K562 (cell line): ENCODE results near the gene CFAP300. TPM values are rescaled to one million over a fixed set of nuclear protein-coding genes. Genes with fewer than 3 reads are reported as not detected.

Experiments
- ATAC-seq: fragments of 200-7000 bp; cut with Tn5 transposase; 3 replicates; pipeline ENCODE4 v1.9.1; 2020; ENCODE audit warnings: moderate library complexity
- BruUV-seq: library from RNA; stranded (reverse); fragments of 400-500 nt; replicated peaks from 2 replicates; lab custom pipeline; 2021; lab: Mats Ljungman, UMichigan
- CTCF ChIA-PET: fragments of 300-600 bp; formaldehyde crosslinking; extraction: SDS; loops from one replicate; lab custom pipeline; 2021; ENCODE audit warnings: low intra/inter-chr PET ratio; lab: Yijun Ruan, JAX
- POLR2A ChIA-PET: fragments of 300-600, 350-650 bp; sonication (Branson Sonifier 250); formaldehyde crosslinking; extraction: SDS; loops from one replicate; lab custom pipeline; 2021; ENCODE audit warnings: antibody characterized with exemption, inconsistent platforms; lab: Yijun Ruan, JAX
- DNase-seq, 4 experiments: peaks; one replicate each; pipeline versions ENCODE4 v3.0.0 to v3.0.0-alpha.2; 2011 to 2018; ENCODE audit warnings: low spot score in 3 of 4, mixed read lengths in 3 of 4; ENCODE audit errors: extremely low read depth in 1 of 4
- FAIRE-seq: peaks from 2 replicates; lab custom pipeline; 2011; peaks lifted over from hg19 to GRCh38; lab: Jason Lieb, UNC
- H2AFZ ChIP-seq: 2 replicates; pipeline ENCODE4 v1.6.0; 2011; ENCODE audit warnings: low read depth, low read length, control low read depth, inconsistent platforms
- H3K27ac ChIP-seq: fragments of 200-600 bp; 3 replicates; pipeline ENCODE4 v1.8.0; 2011; ENCODE audit warnings: low read depth, mild to moderate bottlenecking, control low read depth, inconsistent platforms, low read length, moderate library complexity, mixed read lengths; ENCODE audit errors: extremely low read depth
- H3K27me3 ChIP-seq, 2 experiments: fragments of 300-600 bp in 1 of 2; 2 replicates in 1 of 2; 3 replicates in 1 of 2; pipeline versions ENCODE4 v1.6.0 to v1.8.0; 2011; ENCODE audit warnings: inconsistent platforms in 2 of 2, low read length in 2 of 2, mild to moderate bottlenecking in 1 of 2, mixed read lengths in 1 of 2, moderate library complexity in 1 of 2; ENCODE audit not compliant: control insufficient read depth in 2 of 2, insufficient read depth in 2 of 2
- H3K36me3 ChIP-seq: fragments of 300-600 bp; 3 replicates; pipeline ENCODE4 v1.8.0; 2011; ENCODE audit warnings: mild to moderate bottlenecking, low read length, inconsistent platforms; ENCODE audit not compliant: control insufficient read depth, insufficient read depth
- H3K4me1 ChIP-seq, 2 experiments: fragments of 200-600 bp in 1 of 2; replicated peaks in 1 of 2; 2 replicates in 1 of 2; 3 replicates in 1 of 2; pipeline versions ENCODE4 v1.5.1 to v1.8.0; 2011; ENCODE audit warnings: inconsistent platforms in 2 of 2, low read length in 2 of 2, mild to moderate bottlenecking in 1 of 2, mixed read lengths in 1 of 2, moderate library complexity in 1 of 2; ENCODE audit not compliant: control insufficient read depth in 2 of 2, insufficient read depth in 2 of 2
- H3K4me2 ChIP-seq: 2 replicates; pipeline ENCODE4 v1.6.1; 2011; ENCODE audit warnings: low read length, control low read depth, inconsistent platforms, mixed read lengths; ENCODE audit not compliant: insufficient read depth
- H3K4me3 ChIP-seq: fragments of 200-600 bp; sonication (generic), shearing (Covaris generic); 2 replicates; pipeline ENCODE4 v1.5.1; 2016; ENCODE audit warnings: control low read depth, inconsistent platforms
- H3K79me2 ChIP-seq: fragments of 200-600 bp; 3 replicates; pipeline ENCODE4 v1.8.0; 2011; ENCODE audit warnings: low read length, inconsistent platforms; ENCODE audit not compliant: control insufficient read depth, insufficient read depth
- H3K9ac ChIP-seq, 2 experiments: 2 replicates each; pipeline versions ENCODE4 v1.6.0 to v1.6.1; 2011; ENCODE audit warnings: low read depth in 2 of 2, low read length in 2 of 2, control low read depth in 1 of 2, inconsistent platforms in 1 of 2, mild to moderate bottlenecking in 1 of 2, mixed read lengths in 1 of 2; ENCODE audit not compliant: insufficient read depth in 1 of 2
- H3K9me1 ChIP-seq: one replicate; pipeline ENCODE4 v1.6.0; 2011; ENCODE audit warnings: inconsistent platforms, mild to moderate bottlenecking, low read length, moderate library complexity; ENCODE audit not compliant: control insufficient read depth, insufficient read depth
- H3K9me3 ChIP-seq: replicated peaks from 2 replicates; pipeline ENCODE4 v1.5.1; 2011; ENCODE audit warnings: low read depth, low read length, inconsistent platforms; ENCODE audit not compliant: control insufficient read depth, insufficient read depth
- H4K20me1 ChIP-seq: replicated peaks from 2 replicates; pipeline ENCODE4 v1.6.1; 2011; ENCODE audit warnings: low read length, inconsistent platforms, mixed read lengths; ENCODE audit not compliant: control insufficient read depth, insufficient read depth
- ILF3 ChIP-seq: fragments of 450-650 bp; IDR thresholded peaks from 2 replicates; pipeline ENCODE4 v1.6.1; 2018; ENCODE audit warnings: antibody characterized with exemption, mild to moderate bottlenecking, moderate library complexity, borderline replicate concordance
- NR2C2 ChIP-seq, 2 experiments: fragments of 200-800 bp in 1 of 2; sonication (Bioruptor generic) in 1 of 2; sonication (generic) in 1 of 2; formaldehyde crosslinking in 1 of 2; IDR thresholded peaks; 2 replicates each; pipeline versions ENCODE4 v1.6.1 to v1.8.0; 2016 to 2022; ENCODE audit warnings: mild to moderate bottlenecking in 1 of 2, missing compliant biosample characterization in 1 of 2, missing genetic modification characterization in 1 of 2, missing genetic modification reagents in 1 of 2
- NUFIP1 ChIP-seq: fragments of 450-650 bp; IDR thresholded peaks from 2 replicates; pipeline ENCODE4 v1.6.1; 2018; ENCODE audit not compliant: partially characterized antibody
- TRIM28 ChIP-seq: fragments of 450-650 bp; IDR thresholded peaks from 2 replicates; pipeline ENCODE4 v1.6.1; 2017
- ZNF717 ChIP-seq: fragments of 250-450 bp; sonication (Bioruptor Pico); IDR thresholded peaks from 2 replicates; pipeline ENCODE4 v1.5.0; 2021
- WGBS: fragments of 100-300 bp; shearing (Covaris generic); methylation state at CpG from one replicate; pipeline ENCODE4 v1.1.6; 2016; ENCODE audit warnings: low coverage, mixed read lengths; ENCODE audit not compliant: insufficient coverage; ENCODE audit errors: missing lambda C conversion rate; 5-methylcytosine and 5-hydroxymethylcytosine counted together
- in situ Hi-C: fragments of 300-500 bp; cut with MboI; formaldehyde crosslinking; loops from 4 replicates; pipeline ENCODE4 v1.15.0; 2018; ENCODE audit warnings: inconsistent platforms, mixed read lengths
- intact Hi-C: fragments of 100-400 bp; cut with micrococcal nuclease; formaldehyde crosslinking; loops from 2 replicates; pipeline ENCODE4 v1.14.2; 2022
- polyA plus RNA-seq, 8 experiments: library from polyadenylated mRNA; depleted of rRNA in 4 of 8; stranded (reverse) in 5 of 8; unstranded in 3 of 8; fragments of >200 nt; fragmentation: Nextera tagmentation in 2 of 8; fragmentation: Illumina TruSeq in 1 of 8; extraction: Ambion mirVana in 2 of 8; extraction: Trizol in 1 of 8; gene quantifications; 2 replicates each; pipeline versions ENCODE4 v1.2.1 to v1.2.3, GENCODE V29; 2011 to 2014; ENCODE audit warnings: inconsistent platforms in 1 of 8, missing spikeins in 1 of 8
- total RNA-seq, 7 experiments: library from RNA; depleted of rRNA in 6 of 7; stranded (reverse); fragments of >200 nt in 6 of 7; fragmentation: Illumina TruSeq in 2 of 7; extraction: Trizol in 2 of 7; gene quantifications; 2 replicates each; pipeline versions ENCODE4 v1.2.1 to v1.2.3, GENCODE V29; 2011 to 2021; ENCODE audit warnings: low replicate concordance in 1 of 7

The CFAP300 gene
- total and polyA plus RNA-seq, 9 of the 15 experiments (the other 6 are each of a cell fraction or from before 2014, with no cell fraction given): not detected

- 0% methylated on average over 1 of the region's 1 CpG for WGBS
- no peaks in the 10 kb centered on the region for H3K27me3 ChIP-seq
- FAIRE-seq: no peak
Observed at GRCh38 chr11:102071497-102072472, 24.5 kb downstream of the CFAP300 start.

GRCh38 chr11:102073253-102073652 is 26.0 kb downstream of the CFAP300 start:
- no peak for FAIRE-seq
- WGBS: 0% methylated on average over 2 of the region's 2 CpGs
- no TSS peak for BruUV-seq
- H3K9me3 ChIP-seq: no peaks in the 10 kb centered on the region; the same call in 1 of the 2 replicates
- no peak for ATAC-seq
- H3K27me3 ChIP-seq: no peaks in the 10 kb centered on the region
- H3K4me1 ChIP-seq: no peaks in the 10 kb centered on the region
- no peak overlapping the region for H3K9ac ChIP-seq
- POLR2A ChIA-PET: no interaction called here
- no peak for DNase-seq
- H3K4me3 ChIP-seq: no peak overlapping the region
- no peaks in the 10 kb centered on the region for H3K79me2 ChIP-seq
- no peak overlapping the region for H2AFZ ChIP-seq
- CTCF ChIA-PET: no interaction called here
- no peaks in the 10 kb centered on the region for H4K20me1 ChIP-seq
- intact Hi-C loops: no loop called here
- in situ Hi-C loops: no loop called here
- no peak overlapping the region for H3K27ac ChIP-seq
- TF ChIP-seq NUFIP1 (no peak), ILF3 (no peak)
- H3K36me3 ChIP-seq: no peaks in the 10 kb centered on the region
- H3K4me2 ChIP-seq: no peak overlapping the region
- no peaks in the 10 kb centered on the region for H3K9me1 ChIP-seq

More at GRCh38 chr11:102071497-102072472, 24.5 kb downstream of the CFAP300 start:
- ChIA-PET CTCF (no interaction called here), POLR2A (interaction anchor here (0.6 kb wide), 1 partner anchor 9 kb away, joined by 3 read pairs; no protein-coding TSS in a partner anchor)
- Histone ChIP-seq H3K9me1 (no peaks in the 10 kb centered on the region), H4K20me1 (no peaks in the 10 kb centered on the region), H3K4me3 (no peak overlapping the region), H3K36me3 (no peaks in the 10 kb centered on the region), H3K9ac (no peak overlapping the region), H3K4me1 (no peaks in the 10 kb centered on the region), H3K9me3 (no peaks in the 10 kb centered on the region; the same call in 1 of the 2 replicates), H2AFZ (no peak overlapping the region), H3K27ac (no peak overlapping the region), H3K4me2 (no peak overlapping the region), H3K79me2 (no peaks in the 10 kb centered on the region)
- no TSS peak for BruUV-seq
- in situ Hi-C loops: no loop called here
- ATAC-seq (no peak), DNase-seq (no peak)
- intact Hi-C loops: no loop called here
- TF ChIP-seq NR2C2 (CRISPR knock-in tag; IDR thresholded peaks at IDR 0.05) (no peak), NR2C2 (tag; IDR thresholded peaks at IDR 0.05) (no peak), TRIM28 (peak; percentile 54; the same call in 1 of the 2 replicates), ZNF717 (CRISPR knock-in tag) (no peak)
